HEK293T (cell line): Measurements from ENCODE around the gene IPO9.

ENCODE experiments used
- FOXA1 ChIP-seq: fragments of 450-650 bp; IDR thresholded peaks from 2 replicates; pipeline ENCODE4 v1.6.1; 2016; ENCODE audit warnings: mild to moderate bottlenecking
- FOXK2 ChIP-seq: fragments of 450-650 bp; IDR thresholded peaks from 2 replicates; pipeline ENCODE4 v1.6.1; 2016; ENCODE audit warnings: mild to moderate bottlenecking
- NFRKB ChIP-seq: fragments of 450-650 bp; IDR thresholded peaks from 2 replicates; pipeline ENCODE4 v1.6.1; 2016; ENCODE audit warnings: mild to moderate bottlenecking, moderate library complexity
- SP1 ChIP-seq: fragments of 450-650 bp; IDR thresholded peaks from 2 replicates; pipeline ENCODE4 v1.6.1; 2017
- SUZ12 ChIP-seq: fragments of 450-650 bp; IDR thresholded peaks from 2 replicates; pipeline ENCODE4 v1.6.1; 2016; ENCODE audit warnings: mild to moderate bottlenecking

DNA sequence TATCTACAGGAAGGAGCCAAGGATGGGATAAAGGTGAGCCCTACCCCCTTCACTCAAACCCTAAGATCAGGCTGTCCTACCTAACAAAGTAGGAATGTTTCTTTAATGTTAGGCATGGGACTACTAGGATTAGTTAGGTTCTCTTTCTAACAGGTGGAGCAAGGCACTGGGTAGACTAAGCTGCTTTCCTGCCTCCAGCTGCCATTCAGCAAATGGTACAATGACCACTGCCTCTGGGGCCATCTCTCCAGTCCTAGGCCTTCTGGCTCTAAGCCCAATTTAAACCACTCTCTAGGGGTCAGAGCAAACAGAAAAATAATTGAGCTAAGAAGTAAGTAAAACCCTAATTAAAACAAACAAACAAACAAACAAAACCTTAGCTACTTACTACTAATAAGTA is 15.7 kb upstream of the IPO9 start:
- no peak for TF ChIP-seq SP1
- no peak for TF ChIP-seq FOXA1
- no peak for TF ChIP-seq NFRKB
- TF ChIP-seq FOXK2: no peak
- no peak for TF ChIP-seq SUZ12
